Lower leg skin (tissue), 4 donors: ENCODE results near the gene SHROOM3. TPM values are rescaled to one million over a fixed set of nuclear protein-coding genes. Genes with fewer than 3 reads are reported as not detected.

Experiments
- DNase-seq, 2 donors: peaks; one replicate each; pipeline ENCODE4 v3.0.0-alpha.2; 2019; ENCODE audit warnings: low spot score in 2 of 2
- H3K4me3 ChIP-seq: fragments of 200-600 bp; sonication (generic); 2 replicates; pipeline ENCODE4 v1.5.1; 2017; ENCODE audit warnings: mild to moderate bottlenecking, low read depth; ENCODE audit not compliant: poor library complexity, severe bottlenecking
- CTCF ChIP-seq, 3 donors: fragments of 450-650 bp; IDR thresholded peaks; one replicate each; pipeline ENCODE4 v1.5.1; 2016; ENCODE audit warnings: antibody characterized with exemption in 3 of 3, mild to moderate bottlenecking in 3 of 3, moderate library complexity in 2 of 3
- POLR2A ChIP-seq, 2 donors: fragments of 450-650 bp; IDR thresholded peaks; one replicate each; pipeline ENCODE4 v1.6.1; 2016 to 2017; ENCODE audit warnings: antibody characterized with exemption in 2 of 2, mild to moderate bottlenecking in 1 of 2, moderate library complexity in 1 of 2
- WGBS, 2 donors: methylation state at CpG; one replicate each; pipeline ENCODE4 v1.1.5; 2018; 5-methylcytosine and 5-hydroxymethylcytosine counted together
- intact Hi-C: fragments of 100-400 bp; cut with DNase I; formaldehyde crosslinking; loops from one replicate; pipeline ENCODE4 v1.15.0; 2023; ENCODE audit warnings: low total_unique reads
- total RNA-seq, 4 donors: library from RNA; depleted of rRNA; stranded (reverse); fragments of >200 nt; gene quantifications; one replicate each; pipeline ENCODE4 v1.1.0, GENCODE V29; 2016

Gene SHROOM3
- total RNA-seq, 4 donors from 2014 or later = 37.7 to 88.8 (median 44.0) TPM

- H3K4me3 ChIP-seq = no peak overlapping the region
- no peak for TF ChIP-seq POLR2A (IDR thresholded peaks at IDR 0.05)
- no peak for TF ChIP-seq CTCF (IDR thresholded peaks at IDR 0.05)
- intact Hi-C loops = no loop called here
- 14 to 28% methylated on average over 1 of the region's 1 CpG for WGBS, 2 donors
- DNase-seq = no peak
These were observed 154.4 kb downstream of the SHROOM3 start for GRCh38 chr4:76589402-76589801.

- intact Hi-C loops = no loop called here
- no peak overlapping the region for H3K4me3 ChIP-seq
- WGBS, 2 donors = 67 to 69% methylated on average over 10 of the region's 10 CpGs
- no peak for DNase-seq
- no peak for TF ChIP-seq POLR2A (IDR thresholded peaks at IDR 0.05)
- no peak for TF ChIP-seq CTCF (IDR thresholded peaks at IDR 0.05)
These were observed 155.1 kb downstream of the SHROOM3 start for GRCh38 chr4:76589872-76590797.

- intact Hi-C loops = no loop called here
- no peak overlapping the region for H3K4me3 ChIP-seq
- WGBS, 2 donors = 55 to 68% methylated on average over 6 of the region's 6 CpGs
These were observed 155.8 kb downstream of the SHROOM3 start for GRCh38 chr4:76590798-76591281.

GRCh38 chr4:76591992-76592391, 157.0 kb downstream of the SHROOM3 start:
- no peak for DNase-seq
- H3K4me3 ChIP-seq = no peak overlapping the region
- WGBS, 2 donors = 86 to 90% methylated on average over 2 to 3 of the region's 3 CpGs
- intact Hi-C loops = no loop called here
- TF ChIP-seq CTCF (IDR thresholded peaks at IDR 0.05) (no peak), POLR2A (IDR thresholded peaks at IDR 0.05) (no peak)

More at GRCh38 chr4:76590798-76591281, 155.8 kb downstream of the SHROOM3 start:
- no peak for DNase-seq
- TF ChIP-seq CTCF (IDR thresholded peaks at IDR 0.05) = no peak
- TF ChIP-seq POLR2A (IDR thresholded peaks at IDR 0.05) = no peak

- TF ChIP-seq POLR2A (IDR thresholded peaks at IDR 0.05) = no peak
- no peak for TF ChIP-seq CTCF (IDR thresholded peaks at IDR 0.05)
- WGBS, 2 donors = 90% methylated on average over 6 of the region's 6 CpGs
- intact Hi-C loops = no loop called here
- no peak for DNase-seq
- H3K4me3 ChIP-seq = no peak overlapping the region
These were observed 157.4 kb downstream of the SHROOM3 start for GRCh38 chr4:76592460-76592859.
